K562 (cell line): Measurements from ENCODE around the gene MBOAT1. TPM values are rescaled to one million over a fixed set of nuclear protein-coding genes. Genes with fewer than 3 reads are reported as not detected.
A peak's percentile ranks its signal among the peaks of the same experiment; 100 is the strongest.

ENCODE experiments used
- ATAC-seq: fragments of 200-7000 bp; cut with Tn5 transposase; 3 replicates; pipeline ENCODE4 v1.9.1; 2020; ENCODE audit warnings: moderate library complexity
- BruUV-seq: library from RNA; stranded (reverse); fragments of 400-500 nt; replicated peaks from 2 replicates; lab custom pipeline; 2021; lab: Mats Ljungman, UMichigan
- CTCF ChIA-PET: fragments of 300-600 bp; formaldehyde crosslinking; extraction: SDS; loops from one replicate; lab custom pipeline; 2021; ENCODE audit warnings: low intra/inter-chr PET ratio; lab: Yijun Ruan, JAX
- POLR2A ChIA-PET: fragments of 300-600, 350-650 bp; sonication (Branson Sonifier 250); formaldehyde crosslinking; extraction: SDS; loops from one replicate; lab custom pipeline; 2021; ENCODE audit warnings: antibody characterized with exemption, inconsistent platforms; lab: Yijun Ruan, JAX
- DNase-seq, 4 experiments: peaks; one replicate each; pipeline versions ENCODE4 v3.0.0 to v3.0.0-alpha.2; 2011 to 2018; ENCODE audit warnings: low spot score in 3 of 4, mixed read lengths in 3 of 4; ENCODE audit errors: extremely low read depth in 1 of 4
- FAIRE-seq: peaks from 2 replicates; lab custom pipeline; 2011; peaks lifted over from hg19 to GRCh38; lab: Jason Lieb, UNC
- H2AFZ ChIP-seq: 2 replicates; pipeline ENCODE4 v1.6.0; 2011; ENCODE audit warnings: low read depth, low read length, control low read depth, inconsistent platforms
- H3K27ac ChIP-seq: fragments of 200-600 bp; 3 replicates; pipeline ENCODE4 v1.8.0; 2011; ENCODE audit warnings: low read depth, mild to moderate bottlenecking, control low read depth, inconsistent platforms, low read length, moderate library complexity, mixed read lengths; ENCODE audit errors: extremely low read depth
- H3K27me3 ChIP-seq, 2 experiments: fragments of 300-600 bp in 1 of 2; 2 replicates in 1 of 2; 3 replicates in 1 of 2; pipeline versions ENCODE4 v1.6.0 to v1.8.0; 2011; ENCODE audit warnings: inconsistent platforms in 2 of 2, low read length in 2 of 2, mild to moderate bottlenecking in 1 of 2, mixed read lengths in 1 of 2, moderate library complexity in 1 of 2; ENCODE audit not compliant: control insufficient read depth in 2 of 2, insufficient read depth in 2 of 2
- H3K36me3 ChIP-seq: fragments of 300-600 bp; 3 replicates; pipeline ENCODE4 v1.8.0; 2011; ENCODE audit warnings: mild to moderate bottlenecking, low read length, inconsistent platforms; ENCODE audit not compliant: control insufficient read depth, insufficient read depth
- H3K4me1 ChIP-seq, 2 experiments: fragments of 200-600 bp in 1 of 2; replicated peaks in 1 of 2; 2 replicates in 1 of 2; 3 replicates in 1 of 2; pipeline versions ENCODE4 v1.5.1 to v1.8.0; 2011; ENCODE audit warnings: inconsistent platforms in 2 of 2, low read length in 2 of 2, mild to moderate bottlenecking in 1 of 2, mixed read lengths in 1 of 2, moderate library complexity in 1 of 2; ENCODE audit not compliant: control insufficient read depth in 2 of 2, insufficient read depth in 2 of 2
- H3K4me2 ChIP-seq: 2 replicates; pipeline ENCODE4 v1.6.1; 2011; ENCODE audit warnings: low read length, control low read depth, inconsistent platforms, mixed read lengths; ENCODE audit not compliant: insufficient read depth
- H3K4me3 ChIP-seq: fragments of 200-600 bp; sonication (generic), shearing (Covaris generic); 2 replicates; pipeline ENCODE4 v1.5.1; 2016; ENCODE audit warnings: control low read depth, inconsistent platforms
- H3K79me2 ChIP-seq: fragments of 200-600 bp; 3 replicates; pipeline ENCODE4 v1.8.0; 2011; ENCODE audit warnings: low read length, inconsistent platforms; ENCODE audit not compliant: control insufficient read depth, insufficient read depth
- H3K9ac ChIP-seq, 2 experiments: 2 replicates each; pipeline versions ENCODE4 v1.6.0 to v1.6.1; 2011; ENCODE audit warnings: low read depth in 2 of 2, low read length in 2 of 2, control low read depth in 1 of 2, inconsistent platforms in 1 of 2, mild to moderate bottlenecking in 1 of 2, mixed read lengths in 1 of 2; ENCODE audit not compliant: insufficient read depth in 1 of 2
- H3K9me1 ChIP-seq: one replicate; pipeline ENCODE4 v1.6.0; 2011; ENCODE audit warnings: inconsistent platforms, mild to moderate bottlenecking, low read length, moderate library complexity; ENCODE audit not compliant: control insufficient read depth, insufficient read depth
- H3K9me3 ChIP-seq: replicated peaks from 2 replicates; pipeline ENCODE4 v1.5.1; 2011; ENCODE audit warnings: low read depth, low read length, inconsistent platforms; ENCODE audit not compliant: control insufficient read depth, insufficient read depth
- H4K20me1 ChIP-seq: replicated peaks from 2 replicates; pipeline ENCODE4 v1.6.1; 2011; ENCODE audit warnings: low read length, inconsistent platforms, mixed read lengths; ENCODE audit not compliant: control insufficient read depth, insufficient read depth
- C11orf30 ChIP-seq: fragments of 450-650 bp; IDR thresholded peaks from 2 replicates; pipeline ENCODE4 v1.6.1; 2016; ENCODE audit warnings: low read depth, mild to moderate bottlenecking
- CHD2 ChIP-seq: IDR thresholded peaks from 2 replicates; pipeline ENCODE4 v1.6.1; 2011; ENCODE audit warnings: low read depth, low read length
- DDX20 ChIP-seq: fragments of 450-650 bp; IDR thresholded peaks from 2 replicates; pipeline ENCODE4 v1.6.1; 2016; ENCODE audit warnings: missing genetic modification characterization, low read depth, mild to moderate bottlenecking, missing compliant biosample characterization, moderate library complexity
- FOS ChIP-seq: IDR thresholded peaks from 3 replicates; pipeline ENCODE4 v1.6.1; 2011; ENCODE audit not compliant: insufficient read length; ENCODE audit errors: extremely low read depth
- KHSRP ChIP-seq: fragments of 450-650 bp; IDR thresholded peaks from 2 replicates; pipeline ENCODE4 v1.6.1; 2017
- MAFF ChIP-seq: IDR thresholded peaks from 2 replicates; pipeline ENCODE4 v1.6.1; 2012; ENCODE audit warnings: low read length, improper control_type of control experiment
- MAFK ChIP-seq: IDR thresholded peaks from 2 replicates; pipeline ENCODE4 v1.6.1; 2011; ENCODE audit warnings: low read length, improper control_type of control experiment
- MCM5 ChIP-seq: fragments of 450-650 bp; IDR thresholded peaks from 2 replicates; pipeline ENCODE4 v1.6.1; 2016; ENCODE audit warnings: low read depth
- NELFE ChIP-seq: IDR thresholded peaks from 2 replicates; pipeline ENCODE4 v1.6.1; 2011; ENCODE audit warnings: mild to moderate bottlenecking; ENCODE audit not compliant: insufficient read depth, insufficient read length
- NFE2 ChIP-seq: IDR thresholded peaks from 2 replicates; pipeline ENCODE4 v1.6.1; 2014; ENCODE audit warnings: antibody characterized with exemption, low read depth
- NFE2L1 ChIP-seq: fragments of 450-650 bp; IDR thresholded peaks from 2 replicates; pipeline ENCODE4 v1.6.1; 2016; ENCODE audit warnings: missing genetic modification characterization, low read depth, mild to moderate bottlenecking, missing compliant biosample characterization, moderate library complexity, borderline replicate concordance
- RBM15 ChIP-seq: fragments of 200-400 bp; formaldehyde crosslinking; IDR thresholded peaks from 2 replicates; pipeline ENCODE4 v1.6.1; 2018; ENCODE audit warnings: mild to moderate bottlenecking, low read length, moderate library complexity; ENCODE audit not compliant: insufficient read depth
- RFX1 ChIP-seq: fragments of 450-650 bp; IDR thresholded peaks from 2 replicates; pipeline ENCODE4 v1.6.1; 2016; ENCODE audit warnings: mild to moderate bottlenecking, moderate library complexity
- SIN3A ChIP-seq, 2 experiments: fragments of 150-350 bp in 1 of 2; IDR thresholded peaks; 2 replicates each; pipeline ENCODE4 v1.6.1; 2011 to 2016; ENCODE audit warnings: borderline replicate concordance in 2 of 2, low read depth in 2 of 2, low read length in 2 of 2, mild to moderate bottlenecking in 2 of 2, moderate library complexity in 2 of 2; ENCODE audit not compliant: control insufficient read depth in 1 of 2
- TFE3 ChIP-seq: fragments of 450-650 bp; formaldehyde crosslinking; IDR thresholded peaks from 2 replicates; pipeline ENCODE4 v1.4.0; 2020; ENCODE audit warnings: mild to moderate bottlenecking, mixed read lengths
- ZBTB12 ChIP-seq: fragments of 250-450 bp; sonication (Bioruptor Pico); IDR thresholded peaks from 2 replicates; pipeline ENCODE4 v1.4.0; 2020
- ZBTB2 ChIP-seq: fragments of 450-650 bp; IDR thresholded peaks from 2 replicates; pipeline ENCODE4 v1.6.1; 2016; ENCODE audit warnings: antibody characterized with exemption
- ZNF12 ChIP-seq: sonication (generic); formaldehyde crosslinking; IDR thresholded peaks from 2 replicates; pipeline ENCODE4 v1.4.0; 2020; ENCODE audit warnings: mild to moderate bottlenecking, missing genetic modification reagents
- ZNF146 ChIP-seq: IDR thresholded peaks from one replicate; pipeline ENCODE4 v1.6.1; 2018; ENCODE audit warnings: missing compliant biosample characterization; ENCODE audit not compliant: unreplicated experiment
- ZNF316 ChIP-seq: fragments of 450-650 bp; IDR thresholded peaks from 2 replicates; pipeline ENCODE4 v1.6.1; 2016
- ZNF57 ChIP-seq: fragments of 450-650 bp; formaldehyde crosslinking; IDR thresholded peaks from 2 replicates; pipeline ENCODE4 v1.4.0; 2020; ENCODE audit warnings: mild to moderate bottlenecking, moderate library complexity
- ZNF764 ChIP-seq: fragments of 250-450 bp; sonication (Bioruptor Pico); IDR thresholded peaks from 2 replicates; pipeline ENCODE4 v1.4.0; 2020; ENCODE audit warnings: low read depth, mild to moderate bottlenecking, moderate library complexity
- WGBS: fragments of 100-300 bp; shearing (Covaris generic); methylation state at CpG from one replicate; pipeline ENCODE4 v1.1.6; 2016; ENCODE audit warnings: low coverage, mixed read lengths; ENCODE audit not compliant: insufficient coverage; ENCODE audit errors: missing lambda C conversion rate; 5-methylcytosine and 5-hydroxymethylcytosine counted together
- in situ Hi-C: fragments of 300-500 bp; cut with MboI; formaldehyde crosslinking; loops from 4 replicates; pipeline ENCODE4 v1.15.0; 2018; ENCODE audit warnings: inconsistent platforms, mixed read lengths
- intact Hi-C: fragments of 100-400 bp; cut with micrococcal nuclease; formaldehyde crosslinking; loops from 2 replicates; pipeline ENCODE4 v1.14.2; 2022
- polyA plus RNA-seq, 8 experiments: library from polyadenylated mRNA; depleted of rRNA in 4 of 8; stranded (reverse) in 5 of 8; unstranded in 3 of 8; fragments of >200 nt; fragmentation: Nextera tagmentation in 2 of 8; fragmentation: Illumina TruSeq in 1 of 8; extraction: Ambion mirVana in 2 of 8; extraction: Trizol in 1 of 8; gene quantifications; 2 replicates each; pipeline versions ENCODE4 v1.2.1 to v1.2.3, GENCODE V29; 2011 to 2014; ENCODE audit warnings: inconsistent platforms in 1 of 8, missing spikeins in 1 of 8
- total RNA-seq, 7 experiments: library from RNA; depleted of rRNA in 6 of 7; stranded (reverse); fragments of >200 nt in 6 of 7; fragmentation: Illumina TruSeq in 2 of 7; extraction: Trizol in 2 of 7; gene quantifications; 2 replicates each; pipeline versions ENCODE4 v1.2.1 to v1.2.3, GENCODE V29; 2011 to 2021; ENCODE audit warnings: low replicate concordance in 1 of 7

MBOAT1 gene
- total and polyA plus RNA-seq, 9 of the 15 experiments (the other 6 are each of a cell fraction or from before 2014, with no cell fraction given): 0.13 to 16.5 (median 10.3) TPM

GRCh38 chr6:20232188-20232587 is 19.9 kb upstream of the MBOAT1 start:
- in situ Hi-C loops: no loop called here
- H3K27ac ChIP-seq: no peak overlapping the region
- FAIRE-seq: no peak
- no peak overlapping the region for H3K4me2 ChIP-seq
- no peaks in the 10 kb centered on the region for H3K27me3 ChIP-seq
- H3K79me2 ChIP-seq: no peaks in the 10 kb centered on the region
- CTCF ChIA-PET: interaction anchor here (0.7 kb wide), 1 partner anchor 21 kb away, joined by 4 read pairs; no protein-coding TSS in a partner anchor
- H3K9me1 ChIP-seq: no peaks in the 10 kb centered on the region
- no peak overlapping the region for H3K9ac ChIP-seq
- no peak overlapping the region for H2AFZ ChIP-seq
- no peaks in the 10 kb centered on the region for H3K9me3 ChIP-seq
- no peak overlapping the region for H3K4me3 ChIP-seq
- BruUV-seq: no TSS peak
- no peak for ATAC-seq
- peaks cover 0 to 3% of the 10 kb centered on the region in 2 experiments; a peak in 3 of 5 replicates for H3K4me1 ChIP-seq
- no peaks in the 10 kb centered on the region for H4K20me1 ChIP-seq
- DNase-seq: no peak
- 58% methylated on average over 2 of the region's 2 CpGs for WGBS
- intact Hi-C loops: no loop called here
- H3K36me3 ChIP-seq: no peaks in the 10 kb centered on the region
- POLR2A ChIA-PET: no interaction called here
- TF ChIP-seq ZBTB2: no peak
- no peak for TF ChIP-seq MCM5
- no peak for TF ChIP-seq SIN3A (IDR thresholded peaks at IDR 0.05; ENCODE audit: borderline replicate concordance in 2 of 2, control insufficient read depth in 1 of 2, low read depth in 2 of 2, low read length in 2 of 2)
- TF ChIP-seq MAFF: peak; percentile 20; the same call in 1 of the 2 replicates
- TF ChIP-seq FOS: no peak
- peak; percentile 65; the same call in 1 of the 2 replicates for TF ChIP-seq C11orf30
- no peak for TF ChIP-seq TFE3 (CRISPR knock-in tag)
- no peak for TF ChIP-seq RBM15
- no peak for TF ChIP-seq ZNF146 (CRISPR knock-in tag)
- no peak for TF ChIP-seq ZNF12 (CRISPR knock-in tag)
- no peak for TF ChIP-seq ZNF57
- no peak for TF ChIP-seq ZNF764 (CRISPR knock-in tag)
- no peak for TF ChIP-seq RFX1
- no peak for TF ChIP-seq CHD2
- no peak for TF ChIP-seq DDX20 (tag)
- TF ChIP-seq KHSRP: no peak
- TF ChIP-seq ZNF316: peak; percentile 64
- TF ChIP-seq NFE2: peak; percentile 19; the same call in 1 of the 2 replicates
- no peak for TF ChIP-seq ZBTB12 (CRISPR knock-in tag)
- peak; percentile 3; the same call in 1 of the 2 replicates for TF ChIP-seq MAFK
- no peak for TF ChIP-seq NFE2L1 (tag)
- no peak for TF ChIP-seq NELFE
